Measurements from ENCODE around the gene MAST3. TPM values are rescaled to one million over a fixed set of nuclear protein-coding genes. Genes with fewer than 3 reads are reported as not detected.

Gene MAST3
- total and polyA plus RNA-seq, 4 donors: 4.3 to 10.6 (median 6.7) TPM

DNA sequence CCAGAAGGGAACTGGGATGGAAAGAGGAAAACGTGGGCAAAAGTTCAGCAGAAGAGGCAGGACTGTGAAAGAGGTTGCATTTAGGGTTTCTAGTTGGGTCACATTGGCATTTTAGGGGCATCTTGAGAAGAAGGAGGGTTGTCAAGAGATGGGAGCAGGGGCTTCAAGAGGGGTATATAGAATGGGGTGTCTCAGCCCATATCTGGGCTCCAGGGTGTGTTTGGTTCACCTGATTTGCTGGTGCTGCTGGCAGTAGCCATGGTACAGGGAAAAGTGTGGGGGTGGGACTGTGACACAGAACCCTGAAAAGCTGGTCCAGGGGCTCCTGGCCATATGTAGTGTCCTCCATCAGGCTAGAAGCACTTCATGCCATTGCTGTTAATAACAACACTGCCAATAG, 22.5 kb downstream of the MAST3 start (continued):
- TF ChIP-seq, protein P1, sequence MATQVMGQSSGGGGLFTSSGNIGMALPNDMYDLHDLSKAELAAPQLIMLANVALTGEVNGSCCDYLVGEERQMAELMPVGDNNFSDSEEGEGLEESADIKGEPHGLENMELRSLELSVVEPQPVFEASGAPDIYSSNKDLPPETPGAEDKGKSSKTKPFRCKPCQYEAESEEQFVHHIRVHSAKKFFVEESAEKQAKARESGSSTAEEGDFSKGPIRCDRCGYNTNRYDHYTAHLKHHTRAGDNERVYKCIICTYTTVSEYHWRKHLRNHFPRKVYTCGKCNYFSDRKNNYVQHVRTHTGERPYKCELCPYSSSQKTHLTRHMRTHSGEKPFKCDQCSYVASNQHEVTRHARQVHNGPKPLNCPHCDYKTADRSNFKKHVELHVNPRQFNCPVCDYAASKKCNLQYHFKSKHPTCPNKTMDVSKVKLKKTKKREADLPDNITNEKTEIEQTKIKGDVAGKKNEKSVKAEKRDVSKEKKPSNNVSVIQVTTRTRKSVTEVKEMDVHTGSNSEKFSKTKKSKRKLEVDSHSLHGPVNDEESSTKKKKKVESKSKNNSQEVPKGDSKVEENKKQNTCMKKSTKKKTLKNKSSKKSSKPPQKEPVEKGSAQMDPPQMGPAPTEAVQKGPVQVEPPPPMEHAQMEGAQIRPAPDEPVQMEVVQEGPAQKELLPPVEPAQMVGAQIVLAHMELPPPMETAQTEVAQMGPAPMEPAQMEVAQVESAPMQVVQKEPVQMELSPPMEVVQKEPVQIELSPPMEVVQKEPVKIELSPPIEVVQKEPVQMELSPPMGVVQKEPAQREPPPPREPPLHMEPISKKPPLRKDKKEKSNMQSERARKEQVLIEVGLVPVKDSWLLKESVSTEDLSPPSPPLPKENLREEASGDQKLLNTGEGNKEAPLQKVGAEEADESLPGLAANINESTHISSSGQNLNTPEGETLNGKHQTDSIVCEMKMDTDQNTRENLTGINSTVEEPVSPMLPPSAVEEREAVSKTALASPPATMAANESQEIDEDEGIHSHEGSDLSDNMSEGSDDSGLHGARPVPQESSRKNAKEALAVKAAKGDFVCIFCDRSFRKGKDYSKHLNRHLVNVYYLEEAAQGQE (IDR thresholded peaks at IDR 0.05): no peak
- TF ChIP-seq, protein P2, sequence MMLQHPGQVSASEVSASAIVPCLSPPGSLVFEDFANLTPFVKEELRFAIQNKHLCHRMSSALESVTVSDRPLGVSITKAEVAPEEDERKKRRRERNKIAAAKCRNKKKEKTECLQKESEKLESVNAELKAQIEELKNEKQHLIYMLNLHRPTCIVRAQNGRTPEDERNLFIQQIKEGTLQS (IDR thresholded peaks at IDR 0.05): no peak
- no peak for TF ChIP-seq HNF4A (conservative IDR thresholded peaks at IDR 0.05)
- no peak for TF ChIP-seq RXRA (IDR thresholded peaks at IDR 0.05)
- no peak for TF ChIP-seq TAF1 (conservative IDR thresholded peaks at IDR 0.05)

DNA sequence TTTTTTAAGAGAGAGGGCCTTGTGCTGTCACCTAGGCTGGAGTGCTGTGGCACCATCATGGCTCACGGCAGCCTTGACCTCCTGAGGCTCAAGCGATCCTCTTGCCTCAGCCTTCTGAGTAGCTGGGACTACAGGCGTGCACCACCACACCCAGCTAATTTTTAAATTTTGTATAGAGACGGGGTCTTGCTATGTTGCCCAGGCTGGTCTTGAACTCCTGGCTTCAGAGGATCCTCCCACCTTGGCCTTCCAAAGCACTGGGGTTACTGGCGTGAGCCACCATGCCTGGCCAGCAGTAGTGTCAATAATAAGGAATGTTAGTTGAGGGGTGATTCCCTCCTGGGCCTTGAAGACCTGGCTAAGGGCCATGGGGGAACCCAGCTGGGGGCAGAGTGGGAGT, 23.6 kb downstream of the MAST3 start:
- Histone ChIP-seq H3K36me3 (ENCODE audit: control insufficient read depth in 4 of 4, insufficient read depth in 3 of 4, low read depth in 1 of 4, low read length in 3 of 4) (peaks cover 4 to 32% (median 14%) of the 10 kb centered on the region in 4 donors), H3K27ac (ENCODE audit: low read depth in 1 of 2, low read length in 2 of 2) (no peak overlapping the region), H3K9ac (ENCODE audit: low read depth in 1 of 2, low read length in 2 of 2) (no peak overlapping the region), H3K4me1 (ENCODE audit: control insufficient read depth in 4 of 4, insufficient read depth in 4 of 4, low read length in 3 of 4) (peaks cover 5 to 25% (median 18%) of the 10 kb centered on the region in 4 donors), H3K9me3 (ENCODE audit: control insufficient read depth in 4 of 4, low read length in 3 of 4) (no peaks in the 10 kb centered on the region), H3K27me3 (ENCODE audit: control insufficient read depth in 4 of 4, insufficient read depth in 4 of 4, low read length in 3 of 4) (no peaks in the 10 kb centered on the region), H3K4me3 (ENCODE audit: low read depth in 1 of 3, low read length in 3 of 3) (no peak overlapping the region)
- no peak for DNase-seq (ENCODE audit: low spot score)
- 98% methylated on average over 5 of the region's 5 CpGs for WGBS
- TF ChIP-seq SP1 (IDR thresholded peaks at IDR 0.05) (no peak), FOXA1 (IDR thresholded peaks at IDR 0.05) (no peak), RAD21 (IDR thresholded peaks at IDR 0.05) (no peak), NR2F2 (IDR thresholded peaks at IDR 0.05) (no peak), RXRA (IDR thresholded peaks at IDR 0.05) (no peak), TAF1 (conservative IDR thresholded peaks at IDR 0.05) (no peak), GABPA (IDR thresholded peaks at IDR 0.05 in 1 of 2, conservative IDR thresholded peaks at IDR 0.05 in 1 of 2) (no peak), JUND (IDR thresholded peaks at IDR 0.05) (no peak), HNF4A (conservative IDR thresholded peaks at IDR 0.05) (no peak), EGR1 (IDR thresholded peaks at IDR 0.05; ENCODE audit: low read depth in 2 of 2) (no peak), FOXA2 (IDR thresholded peaks at IDR 0.05) (no peak), YY1 (IDR thresholded peaks at IDR 0.05) (no peak), HNF4G (IDR thresholded peaks at IDR 0.05) (no peak)
- TF ChIP-seq, protein P3, sequence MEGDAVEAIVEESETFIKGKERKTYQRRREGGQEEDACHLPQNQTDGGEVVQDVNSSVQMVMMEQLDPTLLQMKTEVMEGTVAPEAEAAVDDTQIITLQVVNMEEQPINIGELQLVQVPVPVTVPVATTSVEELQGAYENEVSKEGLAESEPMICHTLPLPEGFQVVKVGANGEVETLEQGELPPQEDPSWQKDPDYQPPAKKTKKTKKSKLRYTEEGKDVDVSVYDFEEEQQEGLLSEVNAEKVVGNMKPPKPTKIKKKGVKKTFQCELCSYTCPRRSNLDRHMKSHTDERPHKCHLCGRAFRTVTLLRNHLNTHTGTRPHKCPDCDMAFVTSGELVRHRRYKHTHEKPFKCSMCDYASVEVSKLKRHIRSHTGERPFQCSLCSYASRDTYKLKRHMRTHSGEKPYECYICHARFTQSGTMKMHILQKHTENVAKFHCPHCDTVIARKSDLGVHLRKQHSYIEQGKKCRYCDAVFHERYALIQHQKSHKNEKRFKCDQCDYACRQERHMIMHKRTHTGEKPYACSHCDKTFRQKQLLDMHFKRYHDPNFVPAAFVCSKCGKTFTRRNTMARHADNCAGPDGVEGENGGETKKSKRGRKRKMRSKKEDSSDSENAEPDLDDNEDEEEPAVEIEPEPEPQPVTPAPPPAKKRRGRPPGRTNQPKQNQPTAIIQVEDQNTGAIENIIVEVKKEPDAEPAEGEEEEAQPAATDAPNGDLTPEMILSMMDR (IDR thresholded peaks at IDR 0.05; ENCODE audit: low read depth, low read length, missing input control): no peak
- TF ChIP-seq, protein P4, sequence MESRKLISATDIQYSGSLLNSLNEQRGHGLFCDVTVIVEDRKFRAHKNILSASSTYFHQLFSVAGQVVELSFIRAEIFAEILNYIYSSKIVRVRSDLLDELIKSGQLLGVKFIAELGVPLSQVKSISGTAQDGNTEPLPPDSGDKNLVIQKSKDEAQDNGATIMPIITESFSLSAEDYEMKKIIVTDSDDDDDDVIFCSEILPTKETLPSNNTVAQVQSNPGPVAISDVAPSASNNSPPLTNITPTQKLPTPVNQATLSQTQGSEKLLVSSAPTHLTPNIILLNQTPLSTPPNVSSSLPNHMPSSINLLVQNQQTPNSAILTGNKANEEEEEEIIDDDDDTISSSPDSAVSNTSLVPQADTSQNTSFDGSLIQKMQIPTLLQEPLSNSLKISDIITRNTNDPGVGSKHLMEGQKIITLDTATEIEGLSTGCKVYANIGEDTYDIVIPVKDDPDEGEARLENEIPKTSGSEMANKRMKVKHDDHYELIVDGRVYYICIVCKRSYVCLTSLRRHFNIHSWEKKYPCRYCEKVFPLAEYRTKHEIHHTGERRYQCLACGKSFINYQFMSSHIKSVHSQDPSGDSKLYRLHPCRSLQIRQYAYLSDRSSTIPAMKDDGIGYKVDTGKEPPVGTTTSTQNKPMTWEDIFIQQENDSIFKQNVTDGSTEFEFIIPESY (IDR thresholded peaks at IDR 0.05): no peak
- TF ChIP-seq, protein P1 (IDR thresholded peaks at IDR 0.05): no peak
- TF ChIP-seq, protein P2 (IDR thresholded peaks at IDR 0.05): no peak
- TF ChIP-seq, protein P5, sequence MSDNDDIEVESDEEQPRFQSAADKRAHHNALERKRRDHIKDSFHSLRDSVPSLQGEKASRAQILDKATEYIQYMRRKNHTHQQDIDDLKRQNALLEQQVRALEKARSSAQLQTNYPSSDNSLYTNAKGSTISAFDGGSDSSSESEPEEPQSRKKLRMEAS (IDR thresholded peaks at IDR 0.05): no peak

Data from liver (tissue), 9 donors.